Ovary (tissue), 9 donors: ENCODE data around the gene PRPS2. TPM values are rescaled to one million over a fixed set of nuclear protein-coding genes. Genes with fewer than 3 reads are reported as not detected.

Experiments
- DNase-seq, 5 donors: peaks; one replicate each; pipeline ENCODE4 v3.0.0-alpha.2; 2019 to 2020
- H3K27ac ChIP-seq, 2 donors: fragments of 200-600 bp; one replicate each; pipeline versions ENCODE4 v1.5.1 to v1.8.0; 2019 to 2022
- H3K27me3 ChIP-seq: fragments of 200-600 bp; one replicate; pipeline ENCODE4 v1.8.0; 2022
- H3K36me3 ChIP-seq: fragments of 200-600 bp; sonication (generic); one replicate; pipeline ENCODE4 v1.5.1; 2019
- H3K4me1 ChIP-seq: one replicate; pipeline ENCODE4 v1.8.1; 2013; ENCODE audit warnings: mild to moderate bottlenecking, moderate library complexity; ENCODE audit not compliant: insufficient read depth
- H3K4me3 ChIP-seq: fragments of 200-600 bp; sonication (generic); one replicate; pipeline ENCODE4 v1.5.1; 2017
- H3K9me3 ChIP-seq, 2 donors: fragments of 200-600 bp in 1 of 2; sonication (generic) in 1 of 2; one replicate each; pipeline versions ENCODE4 v1.5.1 to v1.8.1; 2013 to 2019; ENCODE audit warnings: mild to moderate bottlenecking in 1 of 2, moderate library complexity in 1 of 2
- EP300 ChIP-seq: sonication (generic); formaldehyde crosslinking; IDR thresholded peaks from one replicate; pipeline ENCODE4 v1.6.1; 2017; ENCODE audit warnings: antibody characterized with exemption
- POLR2A ChIP-seq: fragments of 450-650 bp; IDR thresholded peaks from one replicate; pipeline ENCODE4 v1.6.1; 2017; ENCODE audit warnings: antibody characterized with exemption, mild to moderate bottlenecking, moderate library complexity
- WGBS, 3 donors: extraction: QIAGEN DNeasy Blood & Tissue Kit in 1 of 3; methylation state at CpG; one replicate each; pipeline versions ENCODE4 v1.1.5 to v1.1.7; 2013 to 2017; 5-methylcytosine and 5-hydroxymethylcytosine counted together
- intact Hi-C, 4 donors: fragments of 100-400 bp; cut with DNase I; formaldehyde crosslinking; loops; one replicate each; pipeline versions ENCODE4 v1.11.0 to v1.15.1; 2022 to 2023
- polyA plus RNA-seq, 2 donors: library from polyadenylated mRNA; stranded (reverse); fragments of 200-250 nt in 1 of 2; fragments of 350-450 nt in 1 of 2; fragmentation: Illumina TruSeq in 1 of 2; extraction: RNeasy Lipid Tissue Mini Kit (QIAGEN cat#74804) in 1 of 2; gene quantifications; one replicate each; pipeline ENCODE4 v1.2.3, GENCODE V29; 2013 to 2014
- total RNA-seq, 7 donors: library from RNA; depleted of rRNA in 2 of 7; stranded (reverse); fragments of >200 nt in 2 of 7; fragmentation: NEBNext Ultra II Directional in 3 of 7; extraction: Animal tissue kit (Norgen Biotek cat#: 25700) in 3 of 7; gene quantifications; one replicate each; pipeline versions ENCODE4 v1.1.0 to v1.2.4, GENCODE V29; 2016 to 2023
- TF ChIP-seq, protein P1 (sequence below), 3 donors: fragments of 450-650 bp in 2 of 3; fragments of 200-600 bp in 1 of 3; IDR thresholded peaks; one replicate each; pipeline versions ENCODE4 v1.5.1 to v1.8.0; 2016 to 2022; ENCODE audit warnings: antibody characterized with exemption in 3 of 3, mild to moderate bottlenecking in 1 of 3
- donor health status: DM: no; HTN: no; CAD: no; lungs with moderate emphysema.
- donor health status: DM: no; HTN: no; CAD: no.
- donor health status: Bipolar disorder and iron deficiency.
- donor health status: DM: yes; HTN: yes; CAD: no.
- donor health status: DM: no; HTN: no; CAD: no.
- donor health status: DM: yes; HTN: yes; CAD: no.

Gene PRPS2
- total and polyA plus RNA-seq, 9 donors, result 81.4 to 501 (median 113) TPM

DNA sequence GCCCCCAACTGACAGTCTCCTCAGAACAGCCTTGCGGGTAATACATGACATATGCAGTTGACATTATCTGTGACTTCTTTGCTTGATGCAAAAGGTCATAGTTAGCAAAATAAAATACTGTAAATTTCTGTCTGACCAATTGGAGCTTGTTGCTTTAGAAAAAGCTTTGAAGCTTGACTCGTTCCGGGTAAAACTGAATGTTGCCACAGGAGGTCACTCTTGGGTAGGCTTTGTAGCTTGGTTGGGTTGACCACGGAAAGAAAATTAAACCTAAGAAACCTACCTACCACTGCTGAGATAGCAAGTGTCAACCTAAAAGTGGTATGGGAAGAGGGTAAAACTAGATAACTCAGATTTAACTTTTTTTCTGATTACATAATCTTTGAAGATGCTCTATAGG lies 23.2 kb downstream of the PRPS2 start:
- Histone ChIP-seq H3K36me3 (no peaks in the 10 kb centered on the region), H3K27ac (no peak overlapping the region), H3K27me3 (no peaks in the 10 kb centered on the region), H3K4me1 (no peaks in the 10 kb centered on the region), H3K9me3 (no peaks in the 10 kb centered on the region), H3K4me3 (no peak overlapping the region)
- intact Hi-C loops, result no loop called here
- TF ChIP-seq EP300, result no peak
- TF ChIP-seq POLR2A, result no peak
- TF ChIP-seq, protein P1, sequence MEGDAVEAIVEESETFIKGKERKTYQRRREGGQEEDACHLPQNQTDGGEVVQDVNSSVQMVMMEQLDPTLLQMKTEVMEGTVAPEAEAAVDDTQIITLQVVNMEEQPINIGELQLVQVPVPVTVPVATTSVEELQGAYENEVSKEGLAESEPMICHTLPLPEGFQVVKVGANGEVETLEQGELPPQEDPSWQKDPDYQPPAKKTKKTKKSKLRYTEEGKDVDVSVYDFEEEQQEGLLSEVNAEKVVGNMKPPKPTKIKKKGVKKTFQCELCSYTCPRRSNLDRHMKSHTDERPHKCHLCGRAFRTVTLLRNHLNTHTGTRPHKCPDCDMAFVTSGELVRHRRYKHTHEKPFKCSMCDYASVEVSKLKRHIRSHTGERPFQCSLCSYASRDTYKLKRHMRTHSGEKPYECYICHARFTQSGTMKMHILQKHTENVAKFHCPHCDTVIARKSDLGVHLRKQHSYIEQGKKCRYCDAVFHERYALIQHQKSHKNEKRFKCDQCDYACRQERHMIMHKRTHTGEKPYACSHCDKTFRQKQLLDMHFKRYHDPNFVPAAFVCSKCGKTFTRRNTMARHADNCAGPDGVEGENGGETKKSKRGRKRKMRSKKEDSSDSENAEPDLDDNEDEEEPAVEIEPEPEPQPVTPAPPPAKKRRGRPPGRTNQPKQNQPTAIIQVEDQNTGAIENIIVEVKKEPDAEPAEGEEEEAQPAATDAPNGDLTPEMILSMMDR (IDR thresholded peaks at IDR 0.05), result no peak
- WGBS, 3 donors, result 9 to 22% (median 9%) methylated on average over 4 of the region's 4 CpGs
- DNase-seq, result no peak

DNA sequence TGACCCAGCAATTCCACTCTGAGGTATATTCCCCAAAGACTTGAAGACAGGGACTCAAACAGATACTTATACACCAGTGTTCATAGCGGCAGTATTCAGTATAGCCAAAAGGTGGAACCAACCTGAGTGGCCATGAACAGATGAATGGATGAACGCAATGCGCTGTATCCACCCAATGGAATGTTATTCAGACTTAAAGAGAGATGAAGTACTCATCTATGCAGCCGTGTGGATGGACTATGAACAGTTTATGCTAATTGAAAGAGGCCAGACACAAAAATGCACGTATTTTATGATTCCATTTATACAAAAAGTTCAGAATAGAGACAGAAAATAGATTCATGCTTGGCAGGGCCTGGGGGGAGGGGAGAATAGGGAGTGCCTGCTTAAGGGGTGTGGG lies 26.3 kb downstream of the PRPS2 start:
- 61 to 74% (median 71%) methylated on average over 5 of the region's 5 CpGs for WGBS, 3 donors
- H3K27me3 ChIP-seq, result no peaks in the 10 kb centered on the region
- intact Hi-C loops, result no loop called here

GRCh38 chrX:12819222-12819621 lies 28.0 kb downstream of the PRPS2 start:
- H3K27ac ChIP-seq, result no peak overlapping the region
- H3K9me3 ChIP-seq, result no peaks in the 10 kb centered on the region
- no peaks in the 10 kb centered on the region for H3K36me3 ChIP-seq
- H3K27me3 ChIP-seq, result no peaks in the 10 kb centered on the region
- no peaks in the 10 kb centered on the region for H3K4me1 ChIP-seq
- WGBS, 3 donors, result 90 to 95% (median 91%) methylated on average over 9 of the region's 9 CpGs
- TF ChIP-seq EP300 (no peak), POLR2A (no peak)
- TF ChIP-seq, protein P1 (IDR thresholded peaks at IDR 0.05), result no peak
- H3K4me3 ChIP-seq, result no peak overlapping the region
- intact Hi-C loops, result no loop called here
- no peak for DNase-seq

More for the DNA sequence above, 26.3 kb downstream of the PRPS2 start:
- H3K36me3 ChIP-seq, result no peaks in the 10 kb centered on the region
- H3K4me1 ChIP-seq, result no peaks in the 10 kb centered on the region
- no peaks in the 10 kb centered on the region for H3K9me3 ChIP-seq
- no peak overlapping the region for H3K4me3 ChIP-seq
- no peak for DNase-seq
- TF ChIP-seq POLR2A (no peak), EP300 (no peak)
- TF ChIP-seq, protein P1 (IDR thresholded peaks at IDR 0.05), result no peak
- H3K27ac ChIP-seq, result no peak overlapping the region

GRCh38 chrX:12820737-12821136 lies 29.5 kb downstream of the PRPS2 start:
- Histone ChIP-seq H3K27ac (no peak overlapping the region), H3K36me3 (no peaks in the 10 kb centered on the region), H3K4me3 (no peak overlapping the region), H3K9me3 (no peaks in the 10 kb centered on the region), H3K27me3 (no peaks in the 10 kb centered on the region), H3K4me1 (no peaks in the 10 kb centered on the region)
- 80 to 87% (median 86%) methylated on average over 7 of the region's 7 CpGs for WGBS, 3 donors
- TF ChIP-seq, protein P1 (IDR thresholded peaks at IDR 0.05), result no peak
- TF ChIP-seq EP300, result no peak
- no peak for TF ChIP-seq POLR2A
- no peak for DNase-seq
- intact Hi-C loops, result no loop called here

- H3K27ac ChIP-seq, result no peak overlapping the region
- intact Hi-C loops, result no loop called here
- no peaks in the 10 kb centered on the region for H3K27me3 ChIP-seq
- no peaks in the 10 kb centered on the region for H3K9me3 ChIP-seq
- no peaks in the 10 kb centered on the region for H3K36me3 ChIP-seq
- no peak overlapping the region for H3K4me3 ChIP-seq
- TF ChIP-seq EP300, result no peak
- TF ChIP-seq, protein P1 (IDR thresholded peaks at IDR 0.05), result no peak
- no peak for TF ChIP-seq POLR2A
- no peaks in the 10 kb centered on the region for H3K4me1 ChIP-seq
- DNase-seq, result no peak
- WGBS, 3 donors, result 74 to 79% (median 76%) methylated on average over 9 of the region's 9 CpGs
Measured at GRCh38 chrX:12824944-12825343, 33.7 kb downstream of the PRPS2 start.
